Activated naive CD8-positive, alpha-beta T cell treated with anti-CD3 and anti-CD28 coated beads, Interleukin-2, amount 50 U/mL, for 24 hours (primary cell): ENCODE results near the gene SDS.
A peak's percentile ranks its signal among the peaks of the same experiment; 100 is the strongest.
"Not testable (repeated sequence)": the region's sequence is repeated elsewhere in the genome, so short reads cannot be mapped to it uniquely, and the experiment has no call there.

ENCODE experiments used
- ATAC-seq: fragments of 150-1000 bp; cut with Tn5 transposase; one replicate; pipeline ENCODE4 v1.10.0; 2021
- DNase-seq: peaks from one replicate; pipeline ENCODE4 v3.0.0; 2021
- H3K27ac Mint-ChIP-seq: one replicate; pipeline ENCODE4 v1.8.0; 2021; ENCODE audit warnings: mild to moderate bottlenecking, mixed read lengths
- H3K27me3 Mint-ChIP-seq: one replicate; pipeline ENCODE4 v1.8.0; 2021; ENCODE audit warnings: mixed read lengths
- H3K36me3 Mint-ChIP-seq: one replicate; pipeline ENCODE4 v1.8.0; 2021; ENCODE audit warnings: low read depth, mixed read lengths
- H3K4me1 Mint-ChIP-seq: one replicate; pipeline ENCODE4 v1.8.0; 2021; ENCODE audit warnings: mixed read lengths
- H3K4me3 Mint-ChIP-seq: one replicate; pipeline ENCODE4 v1.8.0; 2021; ENCODE audit warnings: mild to moderate bottlenecking, moderate library complexity, mixed read lengths
- H3K9me3 Mint-ChIP-seq: one replicate; pipeline ENCODE4 v1.8.0; 2021; ENCODE audit warnings: mixed read lengths

Gene SDS

DNA sequence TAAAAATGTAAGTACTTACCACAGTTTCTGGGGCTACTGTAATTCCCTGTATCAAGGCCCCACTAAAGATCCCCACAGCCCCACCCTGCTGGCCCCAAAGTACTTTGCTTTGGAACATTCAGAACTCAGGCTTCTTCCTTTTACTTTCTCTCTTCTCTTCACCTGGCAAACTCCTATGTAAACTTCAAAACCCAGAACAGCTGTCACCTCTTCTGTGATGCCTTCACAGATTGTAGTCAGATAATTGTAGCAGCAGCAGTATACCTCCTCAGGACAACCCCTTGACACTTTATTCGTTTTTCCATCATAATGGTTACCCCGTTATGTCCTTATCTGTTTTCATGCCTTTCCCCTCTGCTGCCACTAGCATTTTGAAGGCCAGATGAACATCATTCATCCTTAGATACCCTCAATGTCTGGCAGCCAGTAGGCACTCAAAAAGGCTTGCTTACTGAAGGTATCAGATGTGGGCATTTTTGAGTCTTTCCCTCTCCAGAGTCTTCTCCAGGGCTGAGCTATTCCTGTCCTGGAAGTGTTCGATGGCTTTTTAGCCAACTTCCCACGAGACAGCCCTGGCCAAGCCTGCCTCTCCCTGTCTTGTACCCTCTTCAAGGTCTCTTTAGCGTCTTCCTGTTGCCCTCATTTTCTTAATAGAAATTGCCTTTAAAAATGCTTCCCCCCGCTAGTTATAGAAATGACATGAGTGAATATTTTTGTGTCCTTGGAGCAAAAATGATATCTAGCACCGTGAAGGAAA lies 37.9 kb downstream of the SDS start:
- Mint-ChIP-seq H3K4me1 (peaks cover 4% of the 10 kb centered on the region), H3K4me3 (no peak overlapping the region), H3K27me3 (no peaks in the 10 kb centered on the region), H3K36me3 (peaks cover 11% of the 10 kb centered on the region), H3K27ac (no peak overlapping the region), H3K9me3 (no peaks in the 10 kb centered on the region)
- DNase-seq = no peak
- ATAC-seq = no peak

DNA sequence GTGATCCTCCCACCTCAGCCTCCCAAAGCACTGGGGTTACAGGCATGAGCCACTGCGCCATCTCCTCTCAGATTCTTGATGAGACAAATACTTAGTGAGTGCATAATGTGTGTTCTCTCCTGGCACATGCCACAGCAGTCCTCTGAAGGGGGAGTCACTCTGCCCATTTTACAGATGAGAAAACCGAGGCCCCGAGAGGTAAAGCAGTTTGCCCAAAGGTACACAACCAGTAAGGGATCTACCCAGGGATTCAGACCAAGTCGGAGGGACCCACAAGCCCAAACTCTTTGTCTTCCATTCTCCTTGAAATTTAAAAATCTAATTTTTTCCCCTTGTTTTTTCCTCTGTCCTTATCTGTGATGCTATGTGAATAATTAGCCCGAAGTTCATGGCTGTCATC lies 39.0 kb downstream of the SDS start:
- Mint-ChIP-seq H3K27me3 (no peaks in the 10 kb centered on the region), H3K27ac (no peak overlapping the region), H3K4me3 (no peak overlapping the region), H3K9me3 (no peaks in the 10 kb centered on the region), H3K4me1 (peaks cover 11% of the 10 kb centered on the region), H3K36me3 (peaks cover 11% of the 10 kb centered on the region)
- ATAC-seq = no peak
- no peak for DNase-seq

- Mint-ChIP-seq H3K4me3 (no peak overlapping the region), H3K27me3 (no peaks in the 10 kb centered on the region), H3K27ac (no peak overlapping the region), H3K9me3 (no peaks in the 10 kb centered on the region), H3K4me1 (peaks cover 19% of the 10 kb centered on the region), H3K36me3 (peaks cover 8% of the 10 kb centered on the region)
- ATAC-seq (no peak), DNase-seq (no peak)
Measured at GRCh38 chr12:113361574-113362370, 41.9 kb downstream of the SDS start.

DNA sequence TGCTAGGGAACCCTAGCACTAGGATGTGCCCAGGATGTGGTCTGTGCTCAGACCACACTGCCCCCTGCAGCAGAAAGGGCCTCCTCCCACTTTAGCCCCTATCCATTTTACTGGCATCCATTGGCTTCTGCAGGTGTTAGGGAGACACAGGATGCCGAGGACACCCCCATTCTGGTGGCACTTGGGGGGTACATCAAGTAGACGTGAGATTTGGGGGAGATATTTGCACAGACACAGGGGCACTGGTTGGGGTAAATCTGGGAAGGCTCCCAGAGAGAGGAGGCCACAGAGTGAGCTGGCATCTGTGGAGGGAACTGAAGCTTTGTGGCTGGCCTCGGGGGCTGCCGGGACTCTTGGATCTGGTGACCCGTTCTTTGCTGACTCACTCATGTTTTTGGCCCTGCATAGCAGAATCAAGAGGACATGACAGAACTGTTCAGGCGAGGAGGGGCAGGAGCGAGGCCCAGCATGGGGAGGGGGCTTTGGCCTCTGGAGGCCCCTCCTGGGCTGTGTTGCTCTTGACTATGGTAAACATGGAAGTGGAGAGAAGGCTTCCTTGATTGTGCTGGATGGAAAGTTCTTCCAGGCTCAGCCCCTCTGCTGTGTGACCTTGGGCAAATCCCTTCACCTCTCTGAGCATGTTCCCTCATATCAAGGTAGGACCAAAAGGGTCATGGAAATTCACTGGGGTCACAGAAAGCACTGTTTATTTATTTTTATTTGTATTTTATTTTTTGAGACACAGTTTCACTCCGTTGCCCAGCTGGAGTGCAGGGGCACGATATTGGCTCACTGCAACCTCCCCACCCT lies 43.5 kb downstream of the SDS start:
- no peaks in the 10 kb centered on the region for H3K27me3 Mint-ChIP-seq
- no peaks in the 10 kb centered on the region for H3K9me3 Mint-ChIP-seq
- DNase-seq (no peak), ATAC-seq (no peak)
- H3K4me3 Mint-ChIP-seq = peak overlapping the region; percentile 86
- H3K36me3 Mint-ChIP-seq = peaks cover 6% of the 10 kb centered on the region
- H3K27ac Mint-ChIP-seq = no peak overlapping the region
- peaks cover 19% of the 10 kb centered on the region for H3K4me1 Mint-ChIP-seq

GRCh38 chr12:113359133-113359938 lies 44.4 kb downstream of the SDS start:
- peak overlapping the region; percentile 86 for H3K4me3 Mint-ChIP-seq
- no peaks in the 10 kb centered on the region for H3K9me3 Mint-ChIP-seq
- H3K36me3 Mint-ChIP-seq = peaks cover 3% of the 10 kb centered on the region
- ATAC-seq = no peak
- H3K4me1 Mint-ChIP-seq = peaks cover 19% of the 10 kb centered on the region
- H3K27me3 Mint-ChIP-seq = no peaks in the 10 kb centered on the region
- H3K27ac Mint-ChIP-seq = peak overlapping the region; percentile 1
- peak; percentile 11 for DNase-seq

DNA sequence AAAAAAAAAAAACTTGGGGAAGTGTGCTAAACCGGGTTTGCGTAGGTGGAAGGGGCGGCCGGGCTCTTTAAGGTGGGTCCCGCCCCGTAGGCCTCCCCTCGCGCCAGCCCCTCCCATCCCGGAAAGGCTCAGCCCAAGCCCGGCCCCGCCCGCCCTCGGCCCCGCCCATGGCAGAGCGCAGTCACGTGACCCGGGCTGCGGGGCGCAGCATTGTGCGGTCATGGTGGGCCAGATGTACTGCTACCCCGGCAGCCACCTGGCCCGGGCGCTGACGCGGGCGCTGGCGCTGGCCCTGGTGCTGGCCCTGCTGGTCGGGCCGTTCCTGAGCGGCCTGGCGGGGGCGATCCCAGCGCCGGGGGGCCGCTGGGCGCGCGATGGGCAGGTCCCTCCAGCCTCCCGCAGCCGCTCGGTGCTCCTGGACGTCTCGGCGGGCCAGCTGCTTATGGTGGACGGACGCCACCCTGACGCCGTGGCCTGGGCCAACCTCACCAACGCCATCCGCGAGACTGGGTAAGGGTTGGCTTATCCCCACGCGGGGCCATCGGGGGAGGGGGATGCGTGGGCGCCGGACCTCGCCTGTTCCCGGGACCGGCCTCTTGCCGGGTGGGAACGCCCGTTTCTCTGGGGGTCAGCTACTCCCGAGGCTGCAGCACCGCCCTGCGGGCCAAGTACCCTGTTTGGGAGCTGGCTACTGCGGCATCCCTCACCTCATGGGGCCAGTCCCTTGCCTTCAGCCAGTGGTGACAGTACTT lies 45.1 kb downstream of the SDS start, which contains the start of gene PLBD2:
TSS of gene PLBD2 (plus strand) at position 207 of the 752 bp plus-strand sequence. CDS start at position 221, 14 bp downstream.
- Mint-ChIP-seq H3K27me3 (no peaks in the 10 kb centered on the region), H3K9me3 (no peaks in the 10 kb centered on the region), H3K36me3 (peaks cover 2% of the 10 kb centered on the region), H3K27ac (peak within 1 kb of the TSS; percentile 69), H3K4me3 (peak within 1 kb of the TSS; percentile 86), H3K4me1 (peaks cover 19% of the 10 kb centered on the region)
- peak; percentile 95 for ATAC-seq
- peak; percentile 94 for DNase-seq

DNA sequence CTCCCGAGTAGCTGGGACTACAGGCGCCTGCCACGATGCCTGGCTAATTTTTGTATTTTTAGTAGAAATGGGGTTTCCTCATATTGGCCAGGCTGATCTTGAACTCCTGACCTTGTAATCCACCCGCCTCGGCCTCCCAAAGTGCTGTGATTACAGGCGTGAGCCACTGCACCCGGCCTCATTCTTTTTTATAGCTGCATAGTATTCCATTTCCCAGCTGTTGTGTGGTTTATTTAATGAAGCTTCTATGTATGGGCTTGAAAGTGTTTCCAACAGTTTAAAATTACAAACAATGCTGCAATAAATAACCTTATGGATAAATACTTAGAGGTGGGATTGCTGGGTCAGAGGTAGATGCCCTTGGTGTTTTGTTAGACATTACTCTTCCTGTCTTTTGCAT lies 49.5 kb downstream of the SDS start:
- H3K27me3 Mint-ChIP-seq, DNase-seq, ATAC-seq, H3K36me3 Mint-ChIP-seq, H3K4me3 Mint-ChIP-seq, H3K27ac Mint-ChIP-seq, H3K9me3 Mint-ChIP-seq, H3K4me1 Mint-ChIP-seq: not testable (repeated sequence)

DNA sequence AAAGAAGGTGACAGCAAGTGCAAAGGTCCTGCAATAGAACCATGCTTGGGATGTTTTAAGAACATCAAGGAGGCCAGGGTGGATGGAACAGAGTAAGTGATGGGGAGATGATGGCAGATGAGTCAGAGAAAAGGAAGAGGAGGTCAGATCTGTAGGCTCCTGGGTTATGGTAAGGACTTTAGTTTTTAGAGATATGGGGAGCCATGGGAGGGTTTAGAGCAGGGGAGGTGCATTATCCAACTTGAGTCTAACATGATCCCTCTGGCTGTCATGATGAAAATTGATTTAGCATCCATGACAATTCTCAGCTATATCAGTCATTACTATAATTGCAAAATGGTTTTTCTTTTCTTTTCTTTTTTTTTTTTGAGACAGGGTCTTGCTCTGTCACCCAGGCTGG lies 52.6 kb downstream of the SDS start:
- no peak overlapping the region for H3K4me3 Mint-ChIP-seq
- DNase-seq = no peak
- H3K4me1 Mint-ChIP-seq = no peaks in the 10 kb centered on the region
- no peaks in the 10 kb centered on the region for H3K9me3 Mint-ChIP-seq
- H3K27ac Mint-ChIP-seq = no peak overlapping the region
- H3K36me3 Mint-ChIP-seq = no peaks in the 10 kb centered on the region
- peaks cover 10% of the 10 kb centered on the region for H3K27me3 Mint-ChIP-seq
- no peak for ATAC-seq

DNA sequence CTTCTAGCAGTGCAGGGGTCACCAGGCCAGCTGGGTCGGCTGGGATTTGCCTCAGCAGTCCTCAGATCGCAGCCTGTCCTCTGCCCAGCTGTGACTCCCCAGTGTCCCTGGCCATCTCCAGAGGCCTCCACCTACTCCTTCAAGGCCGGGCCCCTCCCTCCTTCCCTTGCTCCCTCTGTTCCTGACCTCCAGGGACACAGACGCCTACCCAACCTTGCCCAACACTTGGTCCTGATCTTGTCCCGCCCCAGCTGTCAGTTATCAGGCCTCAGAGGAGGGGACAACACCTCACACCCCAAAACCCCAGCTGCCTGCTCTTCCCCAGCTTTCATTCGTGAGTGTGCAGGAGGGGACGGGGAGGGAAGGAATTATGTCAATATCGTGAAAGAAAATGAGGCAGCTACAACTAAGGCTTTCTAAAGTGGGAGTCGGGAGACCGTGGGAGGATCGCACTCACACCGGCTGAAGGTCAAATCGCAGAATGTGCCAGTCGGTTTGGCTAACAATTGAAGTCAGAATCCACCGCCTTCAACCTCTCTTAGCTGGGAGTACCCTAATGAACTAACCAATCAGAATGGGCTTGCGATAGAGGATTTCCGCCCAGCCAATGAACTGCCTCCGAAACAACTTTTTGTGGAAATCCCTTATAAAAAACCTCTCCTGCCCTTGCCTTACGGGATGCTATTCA lies 54.7 kb downstream of the SDS start:
- H3K27me3 Mint-ChIP-seq = peaks cover 10% of the 10 kb centered on the region
- no peak overlapping the region for H3K4me3 Mint-ChIP-seq
- DNase-seq (no peak), ATAC-seq (no peak)
- H3K36me3 Mint-ChIP-seq = no peaks in the 10 kb centered on the region
- no peaks in the 10 kb centered on the region for H3K9me3 Mint-ChIP-seq
- H3K27ac Mint-ChIP-seq = peak overlapping the region; percentile 35
- no peaks in the 10 kb centered on the region for H3K4me1 Mint-ChIP-seq

DNA sequence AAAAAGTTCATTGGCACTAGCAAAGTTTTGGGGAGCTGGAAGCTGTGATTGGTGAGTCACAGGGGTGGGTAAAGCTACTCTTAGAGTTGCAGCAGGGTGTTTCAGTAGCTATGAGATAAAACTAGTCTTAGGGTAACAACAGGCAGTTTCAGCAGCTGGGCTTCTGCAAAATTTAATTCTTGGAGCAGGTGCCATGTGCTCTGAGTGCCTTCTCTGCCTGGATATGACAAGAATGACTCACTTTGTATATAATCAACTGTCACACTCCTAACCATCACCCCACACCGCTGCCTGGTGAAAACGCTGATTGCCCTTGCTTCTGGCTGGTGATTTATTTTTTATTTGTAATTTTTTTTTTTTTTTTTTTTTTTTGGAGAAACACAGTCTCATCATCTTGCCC lies 55.8 kb downstream of the SDS start:
- peaks cover 10% of the 10 kb centered on the region for H3K27me3 Mint-ChIP-seq
- ATAC-seq (no peak), DNase-seq (no peak)
- no peaks in the 10 kb centered on the region for H3K36me3 Mint-ChIP-seq
- H3K4me3 Mint-ChIP-seq = no peak overlapping the region
- H3K27ac Mint-ChIP-seq = no peak overlapping the region
- no peaks in the 10 kb centered on the region for H3K4me1 Mint-ChIP-seq
- no peaks in the 10 kb centered on the region for H3K9me3 Mint-ChIP-seq

GRCh38 chr12:113347107-113347506 lies 56.6 kb downstream of the SDS start:
- ATAC-seq (no peak), DNase-seq (no peak)
- H3K27me3 Mint-ChIP-seq = peaks cover 6% of the 10 kb centered on the region
- H3K36me3 Mint-ChIP-seq = no peaks in the 10 kb centered on the region
- no peak overlapping the region for H3K27ac Mint-ChIP-seq
- no peaks in the 10 kb centered on the region for H3K9me3 Mint-ChIP-seq
- no peak overlapping the region for H3K4me3 Mint-ChIP-seq
- H3K4me1 Mint-ChIP-seq = no peaks in the 10 kb centered on the region

DNA sequence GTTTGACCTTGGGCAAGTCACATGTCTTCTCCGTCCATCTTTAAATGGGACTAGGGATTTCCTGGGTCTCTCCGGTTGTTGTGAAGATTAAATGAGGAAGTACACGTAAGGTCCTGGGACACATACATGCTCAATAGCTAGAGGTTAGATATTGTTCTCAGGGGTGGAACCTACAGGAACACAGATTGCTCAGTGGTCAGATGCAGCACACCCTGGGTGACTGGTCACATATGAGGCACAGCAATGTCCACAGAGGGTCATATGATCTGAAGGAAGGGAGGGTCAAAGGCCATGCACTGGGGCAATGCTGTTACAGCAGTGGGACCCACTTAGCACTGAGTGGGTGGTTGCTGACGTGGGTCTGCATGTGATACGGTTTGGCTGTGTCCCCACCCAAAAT lies 57.3 kb downstream of the SDS start:
- ATAC-seq (no peak), DNase-seq (no peak)
- Mint-ChIP-seq H3K4me1 (no peaks in the 10 kb centered on the region), H3K27ac (no peak overlapping the region), H3K9me3 (no peaks in the 10 kb centered on the region), H3K27me3 (peaks cover 6% of the 10 kb centered on the region), H3K4me3 (no peak overlapping the region), H3K36me3 (no peaks in the 10 kb centered on the region)

DNA sequence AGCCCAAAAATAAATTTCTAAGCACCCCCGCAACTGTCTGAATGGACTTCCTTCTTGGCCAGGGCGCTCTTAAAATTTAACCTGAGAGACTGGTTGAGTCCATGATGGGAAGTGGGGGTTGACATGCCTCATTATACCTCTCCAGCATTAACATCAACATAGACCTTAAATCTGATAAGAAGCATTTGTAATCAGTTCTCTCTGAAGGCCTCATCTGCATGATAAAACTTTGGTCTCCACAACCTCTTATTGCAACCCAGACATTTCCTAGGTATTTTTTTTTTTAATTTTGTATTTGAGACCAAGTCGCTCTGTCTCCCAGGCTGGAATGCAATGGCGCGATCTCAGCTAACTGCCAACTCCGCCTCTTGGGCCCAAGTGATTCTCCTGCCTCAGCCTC lies 58.4 kb downstream of the SDS start:
- no peak for ATAC-seq
- no peaks in the 10 kb centered on the region for H3K4me1 Mint-ChIP-seq
- no peak overlapping the region for H3K27ac Mint-ChIP-seq
- no peak for DNase-seq
- H3K27me3 Mint-ChIP-seq = peaks cover 4% of the 10 kb centered on the region
- no peaks in the 10 kb centered on the region for H3K9me3 Mint-ChIP-seq
- no peak overlapping the region for H3K4me3 Mint-ChIP-seq
- H3K36me3 Mint-ChIP-seq = no peaks in the 10 kb centered on the region
